ENCODE data around the gene DLX3. TPM values are rescaled to one million over a fixed set of nuclear protein-coding genes. Genes with fewer than 3 reads are reported as not detected.

Gene DLX3
- total RNA-seq, 4 donors from 2014 or later = 0.34 TPM; not detected in 3

DNA sequence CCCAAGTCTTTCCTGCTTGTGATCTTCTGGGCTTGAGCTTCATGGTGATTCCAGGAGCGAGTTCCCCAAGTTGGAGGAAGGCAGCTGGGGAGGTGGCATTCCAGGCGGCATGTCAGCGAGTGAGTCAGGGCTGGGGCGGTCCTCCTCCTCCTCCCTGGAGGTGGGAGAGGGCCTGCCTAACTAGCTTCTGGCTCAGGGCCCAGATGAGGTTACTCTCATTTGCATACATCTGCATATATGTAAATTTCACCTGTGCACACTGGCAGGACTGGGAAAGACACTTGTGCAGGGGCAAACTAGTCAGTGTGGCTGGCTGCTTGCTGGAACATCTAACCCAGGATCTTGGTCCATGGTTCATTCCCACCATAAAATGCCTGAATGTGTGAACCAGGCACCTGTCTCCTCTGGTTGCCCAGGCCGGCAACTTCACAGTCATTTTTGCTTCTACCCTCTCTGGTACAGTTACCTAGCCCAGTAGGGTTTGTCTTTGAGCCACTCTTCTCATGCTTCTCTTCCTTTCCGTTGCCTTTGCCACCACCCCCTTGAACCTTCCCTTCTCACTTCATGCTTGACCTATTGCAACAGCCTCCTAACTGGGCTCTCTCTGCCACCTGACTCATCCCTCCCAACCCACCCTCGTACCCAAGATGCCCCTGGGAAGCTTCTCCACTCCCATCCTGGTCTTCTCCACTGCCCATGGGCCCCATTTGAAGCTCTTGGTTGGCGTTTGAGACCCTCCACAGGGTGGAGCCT, 35.7 kb downstream of the DLX3 start:
- TF ChIP-seq, protein P1, sequence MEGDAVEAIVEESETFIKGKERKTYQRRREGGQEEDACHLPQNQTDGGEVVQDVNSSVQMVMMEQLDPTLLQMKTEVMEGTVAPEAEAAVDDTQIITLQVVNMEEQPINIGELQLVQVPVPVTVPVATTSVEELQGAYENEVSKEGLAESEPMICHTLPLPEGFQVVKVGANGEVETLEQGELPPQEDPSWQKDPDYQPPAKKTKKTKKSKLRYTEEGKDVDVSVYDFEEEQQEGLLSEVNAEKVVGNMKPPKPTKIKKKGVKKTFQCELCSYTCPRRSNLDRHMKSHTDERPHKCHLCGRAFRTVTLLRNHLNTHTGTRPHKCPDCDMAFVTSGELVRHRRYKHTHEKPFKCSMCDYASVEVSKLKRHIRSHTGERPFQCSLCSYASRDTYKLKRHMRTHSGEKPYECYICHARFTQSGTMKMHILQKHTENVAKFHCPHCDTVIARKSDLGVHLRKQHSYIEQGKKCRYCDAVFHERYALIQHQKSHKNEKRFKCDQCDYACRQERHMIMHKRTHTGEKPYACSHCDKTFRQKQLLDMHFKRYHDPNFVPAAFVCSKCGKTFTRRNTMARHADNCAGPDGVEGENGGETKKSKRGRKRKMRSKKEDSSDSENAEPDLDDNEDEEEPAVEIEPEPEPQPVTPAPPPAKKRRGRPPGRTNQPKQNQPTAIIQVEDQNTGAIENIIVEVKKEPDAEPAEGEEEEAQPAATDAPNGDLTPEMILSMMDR (IDR thresholded peaks at IDR 0.05; ENCODE audit: low read depth) = no peak

DNA sequence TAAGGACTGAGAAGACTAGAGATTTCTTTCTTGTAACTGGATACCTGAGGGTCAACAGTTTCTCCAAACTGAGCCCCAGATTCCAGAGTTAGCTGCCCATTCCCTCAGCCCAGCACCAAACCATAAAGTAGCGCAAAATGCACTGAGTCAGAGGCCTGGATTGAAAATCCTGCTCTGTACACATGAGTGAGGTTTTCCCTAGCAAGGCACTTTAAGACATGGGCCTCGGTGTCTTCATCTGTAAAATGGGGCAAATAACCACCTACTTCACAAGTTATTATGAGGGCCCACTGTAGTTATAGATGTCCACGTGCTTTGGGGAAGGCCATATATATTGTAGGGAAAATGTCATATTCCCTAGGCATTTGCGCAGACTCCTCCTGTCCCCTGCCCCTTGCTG, 36.3 kb downstream of the DLX3 start:
- TF ChIP-seq, protein P1 (IDR thresholded peaks at IDR 0.05; ENCODE audit: low read depth) = no peak

DNA sequence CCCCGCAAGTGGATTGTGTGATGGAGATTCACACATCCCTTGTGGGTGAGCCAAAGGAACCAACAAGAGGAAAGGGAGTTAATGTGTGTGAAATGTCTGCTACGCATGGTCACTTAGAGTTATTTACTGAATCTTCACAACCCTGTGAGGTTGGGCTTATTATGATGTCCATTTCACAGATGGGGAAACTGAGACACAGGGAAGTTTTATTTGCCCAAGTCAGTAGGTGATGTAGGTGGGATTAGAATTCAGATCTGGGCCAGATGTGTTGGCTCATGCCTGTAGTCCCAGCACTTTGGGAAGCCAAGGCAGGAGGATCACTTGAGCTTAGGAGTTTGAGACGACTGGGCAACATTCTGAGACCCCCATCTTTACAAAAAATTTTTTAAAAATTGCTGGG, 37.7 kb downstream of the DLX3 start:
- TF ChIP-seq, protein P1 (IDR thresholded peaks at IDR 0.05; ENCODE audit: low read depth) = no peak

DNA sequence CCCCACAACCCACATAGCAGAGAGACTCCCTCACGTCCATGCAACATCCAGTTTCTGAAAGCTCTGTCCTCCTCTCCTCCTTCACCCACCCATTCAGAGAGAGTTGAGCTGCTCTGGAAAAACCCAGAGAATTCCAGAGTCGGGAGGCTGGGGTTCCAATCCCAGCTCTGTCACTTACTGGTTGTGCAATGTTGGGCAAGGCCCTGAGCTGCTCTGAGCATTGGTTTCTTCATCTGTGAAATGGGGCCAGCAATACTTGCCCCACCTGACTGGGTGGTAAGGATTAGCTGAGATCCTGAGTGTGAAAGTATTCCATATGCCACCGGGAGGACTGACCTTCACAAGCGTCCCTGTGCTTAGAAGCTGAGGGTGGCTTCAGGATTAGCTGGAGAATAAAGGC, 38.2 kb downstream of the DLX3 start:
- TF ChIP-seq, protein P1 (IDR thresholded peaks at IDR 0.05; ENCODE audit: low read depth) = no peak

DNA sequence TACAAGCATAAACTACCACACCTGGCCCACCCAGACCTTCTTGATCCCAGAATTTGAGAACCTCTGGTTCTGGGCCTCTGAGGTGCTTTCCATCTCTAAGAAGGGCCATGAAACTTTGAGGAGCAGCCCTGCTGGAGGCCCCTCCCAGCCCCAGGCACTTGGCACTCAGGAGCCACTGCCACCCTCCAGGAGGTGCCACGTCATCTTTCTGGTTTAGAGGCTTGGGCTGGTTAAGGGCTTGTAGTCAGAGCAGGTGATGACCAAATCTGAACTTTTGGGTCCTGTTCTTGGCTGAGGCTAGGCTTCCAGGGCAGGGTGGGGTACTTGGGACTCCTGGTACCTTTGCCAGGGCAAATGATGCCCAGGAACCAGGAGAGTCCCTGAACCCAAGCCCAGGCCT, 39.9 kb downstream of the DLX3 start:
- TF ChIP-seq, protein P1 (IDR thresholded peaks at IDR 0.05; ENCODE audit: low read depth) = no peak

DNA sequence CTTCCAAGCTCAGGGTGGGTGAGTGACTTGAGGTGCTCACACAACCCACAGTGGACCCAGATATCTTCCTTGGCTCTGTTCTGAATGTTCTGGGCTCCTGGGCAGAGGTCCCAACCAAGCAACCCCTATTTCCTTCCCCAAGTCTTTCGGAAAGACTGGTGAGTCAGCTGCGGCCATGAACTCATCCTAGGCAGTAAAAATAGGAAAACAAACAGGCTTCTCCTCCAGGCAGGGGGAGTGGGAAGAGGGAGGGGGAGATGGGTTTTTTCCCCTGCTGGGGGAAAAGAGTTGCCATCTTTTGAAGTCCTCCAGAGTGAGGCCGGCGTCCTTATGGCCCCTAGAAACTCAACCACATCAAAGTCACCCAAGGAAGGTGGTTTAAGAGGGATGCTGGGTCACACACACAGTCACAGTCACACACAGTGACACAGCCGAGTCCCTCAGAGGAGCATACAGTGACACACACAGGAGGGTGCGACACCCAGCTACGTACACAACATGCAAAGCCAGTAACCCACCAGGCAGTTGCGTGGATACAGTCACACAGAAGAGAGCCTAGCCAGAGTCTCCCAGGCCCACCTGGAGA, 42.0 kb downstream of the DLX3 start:
- TF ChIP-seq, protein P1 (IDR thresholded peaks at IDR 0.05; ENCODE audit: low read depth) = no peak

DNA sequence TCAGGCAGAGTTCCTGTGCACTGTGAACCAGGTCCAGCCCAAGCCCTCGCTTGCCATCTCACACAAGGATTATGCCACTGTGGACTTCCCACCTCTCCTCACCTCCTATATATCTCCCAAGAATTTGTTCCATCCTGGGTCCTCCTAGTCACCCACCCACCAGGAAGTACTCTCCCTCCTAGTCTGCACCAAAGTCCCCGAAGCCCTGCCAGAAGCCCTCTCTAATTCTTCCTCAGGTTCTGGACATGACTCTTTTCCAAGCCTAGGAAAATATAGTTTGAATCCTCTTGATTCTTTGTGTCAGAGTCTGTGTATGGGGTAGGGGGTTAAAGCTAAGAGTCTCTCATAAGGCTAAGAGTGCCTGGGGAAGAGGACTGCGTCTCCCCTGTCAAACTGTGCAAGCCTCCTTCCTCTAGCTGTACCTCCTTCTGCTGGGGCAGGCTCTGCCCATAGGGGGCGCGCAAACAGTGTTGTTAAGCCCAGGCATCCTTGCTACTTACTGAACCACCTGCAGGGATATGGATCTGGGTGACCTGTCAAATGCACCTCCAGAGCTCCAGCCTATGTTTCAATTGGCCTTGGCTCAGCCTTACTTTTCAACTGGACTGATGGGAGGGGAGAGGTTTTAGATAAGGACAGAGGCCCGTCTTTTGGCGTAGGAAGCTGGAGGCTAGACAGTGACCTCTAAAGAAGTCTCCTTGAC, 42.7 kb downstream of the DLX3 start:
- TF ChIP-seq, protein P1 (IDR thresholded peaks at IDR 0.05; ENCODE audit: low read depth) = no peak
